GM18508 (cell line): ENCODE results near the gene RIC8B.
"Not testable (repeated sequence)": the region's sequence is repeated elsewhere in the genome, so short reads cannot be mapped to it uniquely, and the experiment has no call there.

Source experiments
- ATAC-seq: cut with Tn5 transposase; IDR thresholded peaks from one replicate; pipeline ENCODE4 v1.9.1; 2021; ENCODE audit warnings: moderate number of reproducible peaks; ENCODE audit not compliant: insufficient read depth, unreplicated experiment

The RIC8B gene

DNA sequence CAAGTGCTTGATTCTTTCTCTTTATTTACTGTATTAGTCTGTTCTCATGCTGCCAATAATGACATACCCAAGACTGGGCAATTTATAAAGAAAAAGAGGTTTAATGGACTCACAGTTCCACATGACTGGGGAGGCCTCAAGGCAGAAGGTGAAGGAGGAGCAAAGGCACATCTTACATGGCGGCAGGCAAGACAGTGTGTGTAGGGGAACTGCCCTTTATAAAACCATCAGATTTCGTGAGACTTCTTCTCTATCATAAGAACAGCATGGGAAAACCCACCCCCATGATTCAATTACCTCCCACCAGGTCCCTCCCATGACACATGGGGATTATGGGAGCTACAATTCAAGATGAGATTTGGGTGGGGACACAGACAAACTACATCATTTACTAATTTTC, 149.1 kb downstream of the RIC8B start:
- ATAC-seq, result not testable (repeated sequence)

DNA sequence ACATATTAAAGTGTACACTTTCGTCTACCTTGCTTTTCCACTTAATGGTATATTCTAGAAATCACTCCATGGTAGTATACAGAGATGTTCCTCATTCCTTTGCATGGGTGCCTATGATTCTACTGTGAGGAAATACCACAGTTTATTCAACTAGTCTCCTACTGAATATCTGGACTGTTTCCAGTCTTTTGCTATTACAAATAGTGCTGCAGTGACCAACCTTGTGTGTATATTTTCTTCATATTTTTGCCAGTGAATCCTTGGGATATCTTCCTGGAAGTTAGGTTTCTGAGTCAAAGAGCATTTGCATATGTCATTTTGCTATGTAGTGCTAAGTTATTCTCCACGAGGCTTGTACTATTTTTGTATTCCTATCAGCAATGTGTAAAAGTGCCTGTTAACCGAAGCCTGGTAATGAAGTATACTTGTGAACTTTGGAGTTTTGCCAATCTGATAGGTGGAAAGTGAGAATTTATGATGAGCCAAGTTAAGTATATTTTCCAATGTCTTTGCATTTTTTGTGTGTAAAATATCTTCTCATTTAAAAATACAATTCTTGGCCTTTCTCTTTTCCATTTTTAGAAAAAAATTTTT, 149.9 kb downstream of the RIC8B start:
- ATAC-seq, result no peak

DNA sequence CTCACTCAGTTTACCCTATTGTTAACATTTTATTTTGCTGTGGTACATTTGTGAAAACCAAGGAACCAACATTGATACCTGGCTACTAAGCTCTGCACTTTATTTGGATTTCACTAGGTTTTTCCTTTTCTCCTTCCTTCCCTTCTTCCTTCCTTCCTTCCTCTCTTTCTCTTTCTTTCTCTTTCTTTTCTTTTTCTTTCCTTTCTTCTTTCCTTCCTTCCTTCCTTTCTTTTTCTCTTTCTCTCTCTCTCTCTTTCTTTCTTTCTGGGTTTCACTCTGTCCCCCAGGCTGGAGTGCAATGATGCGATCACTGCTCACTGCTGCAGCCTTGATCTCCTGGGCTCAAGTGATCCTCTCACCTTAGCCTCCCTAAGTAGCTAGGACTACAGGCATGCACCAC, 152.2 kb downstream of the RIC8B start:
- no peak for ATAC-seq

DNA sequence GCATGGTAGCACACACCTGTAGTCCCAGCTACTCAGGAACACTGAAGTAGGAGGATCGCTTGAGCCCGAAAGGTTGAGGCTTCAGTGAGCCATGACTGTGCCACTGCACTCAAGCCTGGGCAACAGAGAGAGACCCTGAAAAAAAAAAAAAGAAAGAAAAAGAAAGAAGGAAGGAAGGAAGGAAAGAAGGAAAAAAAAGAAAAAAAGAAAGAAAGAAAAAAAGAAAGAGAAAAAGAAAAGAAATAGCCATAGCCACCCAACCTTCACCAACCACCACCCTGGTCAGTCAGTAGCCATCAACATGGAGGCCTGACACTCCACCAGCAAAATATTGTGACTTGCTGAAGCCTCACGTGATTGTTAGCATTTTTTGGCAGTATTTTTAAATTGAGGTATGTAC, 159.8 kb downstream of the RIC8B start:
- no peak for ATAC-seq
